ENCODE measurements around the gene TBXAS1.

Gene TBXAS1

DNA sequence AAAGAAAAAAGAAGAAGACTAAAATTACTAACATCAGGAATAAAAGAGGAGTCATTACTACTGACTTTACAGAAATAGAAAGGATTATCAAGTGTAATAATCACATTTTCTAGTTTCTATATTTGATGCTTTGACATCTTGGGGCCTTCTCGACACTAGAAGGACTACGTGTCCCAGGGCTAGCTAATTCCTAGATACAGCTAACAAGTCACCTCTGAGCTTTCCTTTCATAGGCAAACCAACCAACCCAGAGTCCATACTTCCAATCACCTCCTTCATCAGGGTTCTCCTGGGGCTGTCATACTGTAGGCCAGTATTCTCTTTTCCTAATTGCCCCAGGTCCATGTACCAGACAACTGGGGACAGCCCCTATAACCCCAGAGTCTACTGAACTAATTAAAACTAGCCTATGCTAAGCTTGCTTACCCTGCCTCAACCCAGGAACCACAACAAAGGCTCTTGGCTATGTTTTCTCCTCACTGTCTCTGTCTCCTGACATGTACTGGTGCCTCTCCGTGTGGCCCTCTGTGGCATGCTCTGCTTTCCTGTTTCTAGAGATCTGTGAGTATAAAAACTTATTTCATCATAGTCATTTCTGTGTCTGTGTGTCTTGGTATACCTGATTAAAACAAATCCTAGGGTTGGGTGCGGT is 240.4 kb downstream of the TBXAS1 start:
- TF ChIP-seq, protein P1, sequence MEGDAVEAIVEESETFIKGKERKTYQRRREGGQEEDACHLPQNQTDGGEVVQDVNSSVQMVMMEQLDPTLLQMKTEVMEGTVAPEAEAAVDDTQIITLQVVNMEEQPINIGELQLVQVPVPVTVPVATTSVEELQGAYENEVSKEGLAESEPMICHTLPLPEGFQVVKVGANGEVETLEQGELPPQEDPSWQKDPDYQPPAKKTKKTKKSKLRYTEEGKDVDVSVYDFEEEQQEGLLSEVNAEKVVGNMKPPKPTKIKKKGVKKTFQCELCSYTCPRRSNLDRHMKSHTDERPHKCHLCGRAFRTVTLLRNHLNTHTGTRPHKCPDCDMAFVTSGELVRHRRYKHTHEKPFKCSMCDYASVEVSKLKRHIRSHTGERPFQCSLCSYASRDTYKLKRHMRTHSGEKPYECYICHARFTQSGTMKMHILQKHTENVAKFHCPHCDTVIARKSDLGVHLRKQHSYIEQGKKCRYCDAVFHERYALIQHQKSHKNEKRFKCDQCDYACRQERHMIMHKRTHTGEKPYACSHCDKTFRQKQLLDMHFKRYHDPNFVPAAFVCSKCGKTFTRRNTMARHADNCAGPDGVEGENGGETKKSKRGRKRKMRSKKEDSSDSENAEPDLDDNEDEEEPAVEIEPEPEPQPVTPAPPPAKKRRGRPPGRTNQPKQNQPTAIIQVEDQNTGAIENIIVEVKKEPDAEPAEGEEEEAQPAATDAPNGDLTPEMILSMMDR (IDR thresholded peaks at IDR 0.05; ENCODE audit: poor library complexity, severe bottlenecking): no peak
- Histone ChIP-seq H3K27ac (ENCODE audit: poor library complexity, severe bottlenecking) (no peak overlapping the region), H3K4me1 (ENCODE audit: insufficient read depth, poor library complexity, severe bottlenecking) (no peaks in the 10 kb centered on the region), H3K36me3 (ENCODE audit: low read depth) (no peaks in the 10 kb centered on the region), H3K4me3 (ENCODE audit: severe bottlenecking) (no peak overlapping the region), H3K9me3 (ENCODE audit: severe bottlenecking) (peaks cover 10% of the 10 kb centered on the region), H3K27me3 (ENCODE audit: insufficient read depth, poor library complexity, severe bottlenecking) (no peaks in the 10 kb centered on the region)
- DNase-seq (ENCODE audit: low spot score) (no peak), ATAC-seq (ENCODE audit: low read depth) (no peak)

Measured in RWPE2 (cell line).